LoVo (cell line): ENCODE data around the gene P2RX1.

Experiments used
- DNase-seq: peaks from one replicate; pipeline ENCODE4 v3.0.0-alpha.2; 2016; ENCODE audit warnings: low spot score

Gene P2RX1

GRCh38 chr17:3924512-3925350, 8.5 kb upstream of the P2RX1 start:
- no peak for DNase-seq

GRCh38 chr17:3923466-3924190, 7.4 kb upstream of the P2RX1 start:
- DNase-seq, result no peak

GRCh38 chr17:3922765-3923164, 6.5 kb upstream of the P2RX1 start:
- no peak for DNase-seq

GRCh38 chr17:3921502-3922319, 5.4 kb upstream of the P2RX1 start:
- DNase-seq, result no peak

GRCh38 chr17:3921006-3921405, 4.7 kb upstream of the P2RX1 start:
- DNase-seq, result no peak

- no peak for DNase-seq
These were observed 2.9 kb upstream of the P2RX1 start for GRCh38 chr17:3919123-3919624.

GRCh38 chr17:3918372-3919122, 2.3 kb upstream of the P2RX1 start:
- no peak for DNase-seq

- DNase-seq, result no peak
These were observed 1.2 kb upstream of the P2RX1 start for GRCh38 chr17:3917391-3917931.

- DNase-seq, result no peak
These were observed 560 bp upstream of the P2RX1 start for GRCh38 chr17:3916825-3917224.

GRCh38 chr17:3915581-3915994, 677 bp downstream of the P2RX1 start:
- DNase-seq, result no peak

GRCh38 chr17:3914312-3914670, 2.0 kb downstream of the P2RX1 start:
- DNase-seq, result no peak

GRCh38 chr17:3913531-3914311, 2.5 kb downstream of the P2RX1 start:
- DNase-seq, result peak; percentile 50

GRCh38 chr17:3912827-3913226, 3.4 kb downstream of the P2RX1 start:
- no peak for DNase-seq

- DNase-seq, result no peak
These were observed 4.8 kb downstream of the P2RX1 start for GRCh38 chr17:3911271-3912053.

- DNase-seq, result no peak
These were observed 5.6 kb downstream of the P2RX1 start for GRCh38 chr17:3910420-3911270.

GRCh38 chr17:3909257-3909656, 7.0 kb downstream of the P2RX1 start:
- no peak for DNase-seq

- DNase-seq, result no peak
These were observed 8.6 kb downstream of the P2RX1 start for GRCh38 chr17:3907483-3908216.

- DNase-seq, result no peak
These were observed 9.4 kb downstream of the P2RX1 start for GRCh38 chr17:3906881-3907280.
